ENCODE results near the gene TSC22D4. TPM values are rescaled to one million over a fixed set of nuclear protein-coding genes. Genes with fewer than 3 reads are reported as not detected.

Gene TSC22D4
- total RNA-seq, 1 experiment from 2014 or later, result 71.0 TPM

GRCh38 chr7:100481466-100481865, 2.5 kb upstream of the TSC22D4 start:
- Histone ChIP-seq H3K4me1 (ENCODE audit: insufficient read depth, low read length, poor library complexity, severe bottlenecking) (peaks cover 17% of the 10 kb centered on the region), H3K9me3 (ENCODE audit: low read depth, low read length, poor library complexity, severe bottlenecking) (no peaks in the 10 kb centered on the region), H3K36me3 (ENCODE audit: insufficient read depth, low read length, poor library complexity, severe bottlenecking) (no peaks in the 10 kb centered on the region), H3K27ac (ENCODE audit: low read depth, low read length, poor library complexity, severe bottlenecking) (no peak overlapping the region), H3K4me3 (ENCODE audit: low read depth, low read length, poor library complexity, severe bottlenecking) (no peak overlapping the region), H3K27me3 (replicated peaks; ENCODE audit: insufficient read depth, low read depth, low read length, poor library complexity) (no peaks in the 10 kb centered on the region)
- no peak for TF ChIP-seq CTCF (conservative IDR thresholded peaks at IDR 0.05; ENCODE audit: low read depth, low read length)
- TF ChIP-seq EZH2 (IDR thresholded peaks at IDR 0.05; ENCODE audit: borderline replicate concordance, low read depth, low read length, poor library complexity, severe bottlenecking), result no peak
- no peak for DNase-seq (ENCODE audit: low spot score)
- no TSS peak for BruUV-seq (replicated peaks)
- intact Hi-C loops (cut with micrococcal nuclease; ENCODE audit: unreplicated experiment), result no loop called here
- POLR2A ChIA-PET (ENCODE audit: low non-redundant PET), result no interaction called here
- CTCF ChIA-PET, result interaction anchor here (0.6 kb wide), 2 partner anchors 79 to 356 kb away, joined by 3 to 5 read pairs; no protein-coding TSS in a partner anchor

- Histone ChIP-seq H3K36me3 (ENCODE audit: insufficient read depth, low read length, poor library complexity, severe bottlenecking) (peaks cover 9% of the 10 kb centered on the region), H3K4me1 (ENCODE audit: insufficient read depth, low read length, poor library complexity, severe bottlenecking) (peaks cover 39% of the 10 kb centered on the region), H3K9me3 (ENCODE audit: low read depth, low read length, poor library complexity, severe bottlenecking) (no peaks in the 10 kb centered on the region), H3K27ac (ENCODE audit: low read depth, low read length, poor library complexity, severe bottlenecking) (peak overlapping the region; percentile 81), H3K4me3 (ENCODE audit: low read depth, low read length, poor library complexity, severe bottlenecking) (peak overlapping the region; percentile 87), H3K27me3 (replicated peaks; ENCODE audit: insufficient read depth, low read depth, low read length, poor library complexity) (no peaks in the 10 kb centered on the region)
- no TSS peak for BruUV-seq (replicated peaks)
- POLR2A ChIA-PET (ENCODE audit: low non-redundant PET), result no interaction called here
- DNase-seq (ENCODE audit: low spot score), result no peak
- intact Hi-C loops (cut with micrococcal nuclease; ENCODE audit: unreplicated experiment), result loop anchor here (2.0 to 5.0 kb wide), 2 partner anchors 61 to 194 kb away; partner anchors contain the start of genes AGFG2 and GNB2
- TF ChIP-seq CTCF (conservative IDR thresholded peaks at IDR 0.05; ENCODE audit: low read depth, low read length), result no peak
- no peak for TF ChIP-seq EZH2 (IDR thresholded peaks at IDR 0.05; ENCODE audit: borderline replicate concordance, low read depth, low read length, poor library complexity, severe bottlenecking)
- CTCF ChIA-PET, result interaction anchor here (0.7 kb wide), 1 partner anchor 31 kb away, joined by 6 read pairs; no protein-coding TSS in a partner anchor
Measured at GRCh38 chr7:100477871-100478267, 1.1 kb downstream of the TSC22D4 start.

GRCh38 chr7:100476903-100477870, 1.8 kb downstream of the TSC22D4 start:
- no peaks in the 10 kb centered on the region for H3K9me3 ChIP-seq (ENCODE audit: low read depth, low read length, poor library complexity, severe bottlenecking)
- H3K4me3 ChIP-seq (ENCODE audit: low read depth, low read length, poor library complexity, severe bottlenecking), result peak overlapping the region; percentile 87
- CTCF ChIA-PET, result interaction anchor here (0.7 kb wide), 1 partner anchor 32 kb away, joined by 6 read pairs; no protein-coding TSS in a partner anchor
- BruUV-seq (replicated peaks), result no TSS peak
- DNase-seq (ENCODE audit: low spot score), result no peak
- peaks cover 43% of the 10 kb centered on the region for H3K4me1 ChIP-seq (ENCODE audit: insufficient read depth, low read length, poor library complexity, severe bottlenecking)
- TF ChIP-seq EZH2 (IDR thresholded peaks at IDR 0.05; ENCODE audit: borderline replicate concordance, low read depth, low read length, poor library complexity, severe bottlenecking) (no peak), CTCF (conservative IDR thresholded peaks at IDR 0.05; ENCODE audit: low read depth, low read length) (peak; percentile 55)
- H3K27me3 ChIP-seq (replicated peaks; ENCODE audit: insufficient read depth, low read depth, low read length, poor library complexity), result no peaks in the 10 kb centered on the region
- intact Hi-C loops (cut with micrococcal nuclease; ENCODE audit: unreplicated experiment), result loop anchor here (5.0 kb wide), 1 partner anchor 195 kb away; the partner anchor contains the start of gene GNB2
- H3K36me3 ChIP-seq (ENCODE audit: insufficient read depth, low read length, poor library complexity, severe bottlenecking), result peaks cover 9% of the 10 kb centered on the region
- POLR2A ChIA-PET (ENCODE audit: low non-redundant PET), result no interaction called here
- H3K27ac ChIP-seq (ENCODE audit: low read depth, low read length, poor library complexity, severe bottlenecking), result peak overlapping the region; percentile 81

Data from A673 (cell line).